Ovary (tissue), 9 donors: Measurements from ENCODE around the gene GAB3. TPM values are rescaled to one million over a fixed set of nuclear protein-coding genes. Genes with fewer than 3 reads are reported as not detected.

ENCODE experiments used
- DNase-seq, 5 donors: peaks; one replicate each; pipeline ENCODE4 v3.0.0-alpha.2; 2019 to 2020
- H3K27ac ChIP-seq, 2 donors: fragments of 200-600 bp; one replicate each; pipeline versions ENCODE4 v1.5.1 to v1.8.0; 2019 to 2022
- H3K27me3 ChIP-seq: fragments of 200-600 bp; one replicate; pipeline ENCODE4 v1.8.0; 2022
- H3K36me3 ChIP-seq: fragments of 200-600 bp; sonication (generic); one replicate; pipeline ENCODE4 v1.5.1; 2019
- H3K4me1 ChIP-seq: one replicate; pipeline ENCODE4 v1.8.1; 2013; ENCODE audit warnings: mild to moderate bottlenecking, moderate library complexity; ENCODE audit not compliant: insufficient read depth
- H3K4me3 ChIP-seq: fragments of 200-600 bp; sonication (generic); one replicate; pipeline ENCODE4 v1.5.1; 2017
- H3K9me3 ChIP-seq, 2 donors: fragments of 200-600 bp in 1 of 2; sonication (generic) in 1 of 2; one replicate each; pipeline versions ENCODE4 v1.5.1 to v1.8.1; 2013 to 2019; ENCODE audit warnings: mild to moderate bottlenecking in 1 of 2, moderate library complexity in 1 of 2
- CTCF ChIP-seq, 3 donors: fragments of 450-650 bp in 2 of 3; fragments of 200-600 bp in 1 of 3; IDR thresholded peaks; one replicate each; pipeline versions ENCODE4 v1.5.1 to v1.8.0; 2016 to 2022; ENCODE audit warnings: antibody characterized with exemption in 3 of 3, mild to moderate bottlenecking in 1 of 3
- EP300 ChIP-seq: sonication (generic); formaldehyde crosslinking; IDR thresholded peaks from one replicate; pipeline ENCODE4 v1.6.1; 2017; ENCODE audit warnings: antibody characterized with exemption
- POLR2A ChIP-seq: fragments of 450-650 bp; IDR thresholded peaks from one replicate; pipeline ENCODE4 v1.6.1; 2017; ENCODE audit warnings: antibody characterized with exemption, mild to moderate bottlenecking, moderate library complexity
- WGBS, 3 donors: extraction: QIAGEN DNeasy Blood & Tissue Kit in 1 of 3; methylation state at CpG; one replicate each; pipeline versions ENCODE4 v1.1.5 to v1.1.7; 2013 to 2017; 5-methylcytosine and 5-hydroxymethylcytosine counted together
- intact Hi-C, 4 donors: fragments of 100-400 bp; cut with DNase I; formaldehyde crosslinking; loops; one replicate each; pipeline versions ENCODE4 v1.11.0 to v1.15.1; 2022 to 2023
- polyA plus RNA-seq, 2 donors: library from polyadenylated mRNA; stranded (reverse); fragments of 200-250 nt in 1 of 2; fragments of 350-450 nt in 1 of 2; fragmentation: Illumina TruSeq in 1 of 2; extraction: RNeasy Lipid Tissue Mini Kit (QIAGEN cat#74804) in 1 of 2; gene quantifications; one replicate each; pipeline ENCODE4 v1.2.3, GENCODE V29; 2013 to 2014
- total RNA-seq, 7 donors: library from RNA; depleted of rRNA in 2 of 7; stranded (reverse); fragments of >200 nt in 2 of 7; fragmentation: NEBNext Ultra II Directional in 3 of 7; extraction: Animal tissue kit (Norgen Biotek cat#: 25700) in 3 of 7; gene quantifications; one replicate each; pipeline versions ENCODE4 v1.1.0 to v1.2.4, GENCODE V29; 2016 to 2023
- donor health status: DM: no; HTN: no; CAD: no; lungs with moderate emphysema.
- donor health status: DM: no; HTN: no; CAD: no.
- donor health status: Bipolar disorder and iron deficiency.
- donor health status: DM: yes; HTN: yes; CAD: no.
- donor health status: DM: no; HTN: no; CAD: no.
- donor health status: DM: yes; HTN: yes; CAD: no.

Gene GAB3
- total and polyA plus RNA-seq, 9 donors = 0.68 to 4.0 (median 1.1) TPM

- Histone ChIP-seq H3K4me3 (no peak overlapping the region), H3K36me3 (no peaks in the 10 kb centered on the region), H3K9me3 (no peaks in the 10 kb centered on the region), H3K27ac (no peak overlapping the region), H3K4me1 (no peaks in the 10 kb centered on the region), H3K27me3 (no peaks in the 10 kb centered on the region)
- DNase-seq = no peak
- TF ChIP-seq CTCF (IDR thresholded peaks at IDR 0.05) = no peak
- no peak for TF ChIP-seq EP300
- TF ChIP-seq POLR2A = no peak
- WGBS, 3 donors = 69 to 71% (median 69%) methylated on average over 14 to 15 of the region's 15 CpGs
- intact Hi-C loops = no loop called here
Observed at GRCh38 chrX:154775419-154776349, 24.8 kb upstream of the GAB3 start.

- Histone ChIP-seq H3K9me3 (no peaks in the 10 kb centered on the region), H3K4me1 (no peaks in the 10 kb centered on the region), H3K27ac (no peak overlapping the region), H3K27me3 (no peaks in the 10 kb centered on the region), H3K4me3 (no peak overlapping the region), H3K36me3 (no peaks in the 10 kb centered on the region)
- TF ChIP-seq EP300 = no peak
- TF ChIP-seq CTCF (IDR thresholded peaks at IDR 0.05) = no peak
- TF ChIP-seq POLR2A = no peak
- DNase-seq = no peak
- WGBS, 3 donors = 68 to 75% (median 75%) methylated on average over 5 of the region's 5 CpGs
- intact Hi-C loops = no loop called here
Observed at GRCh38 chrX:154774622-154775021, 23.7 kb upstream of the GAB3 start.

GRCh38 chrX:154762537-154763296 is 11.8 kb upstream of the GAB3 start, which contains the start of gene DKC1:
TSS of gene DKC1 (plus strand) at chrX:154762864. CDS start at chrX:154762966, 102 bp downstream.
- intact Hi-C loops = no loop called here
- Histone ChIP-seq H3K9me3 (no peaks in the 10 kb centered on the region), H3K4me1 (no peaks in the 10 kb centered on the region), H3K27me3 (no peaks in the 10 kb centered on the region), H3K36me3 (no peaks in the 10 kb centered on the region), H3K4me3 (peak within 1 kb of the TSS; percentile 46), H3K27ac (peak within 1 kb of the TSS in 1 of 2 donors; percentile 63)
- TF ChIP-seq EP300 (no peak), POLR2A (no peak), CTCF (IDR thresholded peaks at IDR 0.05) (no peak)
- 29 to 52% (median 40%) methylated on average over 81 to 84 of the region's 84 CpGs for WGBS, 3 donors
- DNase-seq = peak; percentile 94 to 97 (median 95)

GRCh38 chrX:154761977-154762536 is 11.2 kb upstream of the GAB3 start:
- Histone ChIP-seq H3K36me3 (no peaks in the 10 kb centered on the region), H3K27ac (no peak overlapping the region), H3K9me3 (no peaks in the 10 kb centered on the region), H3K4me1 (no peaks in the 10 kb centered on the region), H3K27me3 (no peaks in the 10 kb centered on the region), H3K4me3 (peak overlapping the region; percentile 46)
- TF ChIP-seq POLR2A (no peak), CTCF (IDR thresholded peaks at IDR 0.05) (no peak), EP300 (no peak)
- DNase-seq = peak in 3 of 5 donors; percentile 26 to 33 (median 32)
- 40 to 54% (median 41%) methylated on average over 11 of the region's 11 CpGs for whole genome bisulfite sequencing, 3 donors
- intact Hi-C loops = no loop called here
